ENCODE measurements around the gene MYT1. TPM values are rescaled to one million over a fixed set of nuclear protein-coding genes. Genes with fewer than 3 reads are reported as not detected.

The MYT1 gene
- total and polyA plus RNA-seq, 4 donors: under 0.01 to 6.5 (median 0.08) TPM

DNA sequence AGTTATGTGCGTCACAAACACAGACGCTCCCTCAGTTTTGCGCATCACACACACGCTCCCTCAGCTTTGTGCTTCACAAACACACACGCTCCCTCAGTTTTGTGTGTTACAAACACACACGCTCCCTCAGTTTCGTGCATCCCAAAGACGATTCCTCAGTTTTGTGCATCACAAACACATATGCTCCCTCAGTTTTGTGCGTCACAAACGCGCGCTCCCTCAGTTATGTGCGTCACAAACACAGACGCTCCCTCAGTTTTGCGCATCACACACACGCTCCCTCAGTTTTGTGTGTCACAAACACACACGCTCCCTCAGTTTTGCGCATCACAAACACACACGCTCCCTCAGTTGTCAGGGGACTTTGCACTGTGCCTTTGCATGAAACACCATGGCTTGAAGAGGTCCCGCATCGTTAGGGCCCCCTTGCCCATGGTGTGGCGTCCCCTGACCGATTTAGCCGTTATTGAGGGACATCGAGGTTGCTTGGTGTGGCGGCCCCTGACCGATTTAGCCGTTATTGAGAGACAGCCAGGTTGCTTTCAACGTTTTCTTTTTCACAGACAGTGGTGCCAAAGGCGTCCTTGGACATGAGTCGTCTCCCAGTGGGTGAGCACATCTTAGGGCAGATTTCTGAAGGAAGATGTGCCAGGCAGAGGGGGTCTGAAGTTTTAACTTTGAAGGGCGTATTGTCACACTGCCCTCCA lies 28.1 kb upstream of the MYT1 start (continued):
- TF ChIP-seq, protein P1, sequence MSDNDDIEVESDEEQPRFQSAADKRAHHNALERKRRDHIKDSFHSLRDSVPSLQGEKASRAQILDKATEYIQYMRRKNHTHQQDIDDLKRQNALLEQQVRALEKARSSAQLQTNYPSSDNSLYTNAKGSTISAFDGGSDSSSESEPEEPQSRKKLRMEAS (IDR thresholded peaks at IDR 0.05): no peak
- TF ChIP-seq, protein P2, sequence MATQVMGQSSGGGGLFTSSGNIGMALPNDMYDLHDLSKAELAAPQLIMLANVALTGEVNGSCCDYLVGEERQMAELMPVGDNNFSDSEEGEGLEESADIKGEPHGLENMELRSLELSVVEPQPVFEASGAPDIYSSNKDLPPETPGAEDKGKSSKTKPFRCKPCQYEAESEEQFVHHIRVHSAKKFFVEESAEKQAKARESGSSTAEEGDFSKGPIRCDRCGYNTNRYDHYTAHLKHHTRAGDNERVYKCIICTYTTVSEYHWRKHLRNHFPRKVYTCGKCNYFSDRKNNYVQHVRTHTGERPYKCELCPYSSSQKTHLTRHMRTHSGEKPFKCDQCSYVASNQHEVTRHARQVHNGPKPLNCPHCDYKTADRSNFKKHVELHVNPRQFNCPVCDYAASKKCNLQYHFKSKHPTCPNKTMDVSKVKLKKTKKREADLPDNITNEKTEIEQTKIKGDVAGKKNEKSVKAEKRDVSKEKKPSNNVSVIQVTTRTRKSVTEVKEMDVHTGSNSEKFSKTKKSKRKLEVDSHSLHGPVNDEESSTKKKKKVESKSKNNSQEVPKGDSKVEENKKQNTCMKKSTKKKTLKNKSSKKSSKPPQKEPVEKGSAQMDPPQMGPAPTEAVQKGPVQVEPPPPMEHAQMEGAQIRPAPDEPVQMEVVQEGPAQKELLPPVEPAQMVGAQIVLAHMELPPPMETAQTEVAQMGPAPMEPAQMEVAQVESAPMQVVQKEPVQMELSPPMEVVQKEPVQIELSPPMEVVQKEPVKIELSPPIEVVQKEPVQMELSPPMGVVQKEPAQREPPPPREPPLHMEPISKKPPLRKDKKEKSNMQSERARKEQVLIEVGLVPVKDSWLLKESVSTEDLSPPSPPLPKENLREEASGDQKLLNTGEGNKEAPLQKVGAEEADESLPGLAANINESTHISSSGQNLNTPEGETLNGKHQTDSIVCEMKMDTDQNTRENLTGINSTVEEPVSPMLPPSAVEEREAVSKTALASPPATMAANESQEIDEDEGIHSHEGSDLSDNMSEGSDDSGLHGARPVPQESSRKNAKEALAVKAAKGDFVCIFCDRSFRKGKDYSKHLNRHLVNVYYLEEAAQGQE (IDR thresholded peaks at IDR 0.05): no peak

DNA sequence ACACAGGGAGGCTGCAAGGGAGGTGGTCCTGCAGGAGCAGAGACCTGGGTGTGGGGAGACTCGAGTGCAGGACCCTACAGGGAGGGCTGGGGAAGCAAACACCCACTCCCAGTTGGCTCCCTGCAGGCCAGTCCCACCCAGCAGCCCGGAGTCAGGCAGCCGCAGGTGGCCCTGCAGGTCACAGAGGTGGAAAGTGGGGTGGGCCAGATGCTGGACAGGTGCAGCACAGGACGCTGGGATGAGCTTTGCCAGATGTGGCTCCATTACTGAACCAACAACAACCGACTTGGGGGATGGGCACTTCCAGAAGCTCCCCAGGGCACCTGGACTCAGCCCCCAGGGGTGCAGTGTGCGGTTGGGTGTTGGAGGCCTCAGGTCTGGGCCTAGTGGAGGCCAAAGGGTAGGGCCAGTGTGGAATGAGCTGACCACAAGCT lies 26.6 kb upstream of the MYT1 start:
- TF ChIP-seq HNF4G (IDR thresholded peaks at IDR 0.05) (no peak), TAF1 (conservative IDR thresholded peaks at IDR 0.05) (no peak), FOXA1 (IDR thresholded peaks at IDR 0.05) (no peak), RXRA (IDR thresholded peaks at IDR 0.05) (no peak), JUND (IDR thresholded peaks at IDR 0.05) (no peak), SP1 (IDR thresholded peaks at IDR 0.05) (no peak), RAD21 (IDR thresholded peaks at IDR 0.05) (no peak)
- TF ChIP-seq, protein P2 (IDR thresholded peaks at IDR 0.05): no peak
- TF ChIP-seq, protein P3, sequence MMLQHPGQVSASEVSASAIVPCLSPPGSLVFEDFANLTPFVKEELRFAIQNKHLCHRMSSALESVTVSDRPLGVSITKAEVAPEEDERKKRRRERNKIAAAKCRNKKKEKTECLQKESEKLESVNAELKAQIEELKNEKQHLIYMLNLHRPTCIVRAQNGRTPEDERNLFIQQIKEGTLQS (IDR thresholded peaks at IDR 0.05): no peak
- TF ChIP-seq, protein P4, sequence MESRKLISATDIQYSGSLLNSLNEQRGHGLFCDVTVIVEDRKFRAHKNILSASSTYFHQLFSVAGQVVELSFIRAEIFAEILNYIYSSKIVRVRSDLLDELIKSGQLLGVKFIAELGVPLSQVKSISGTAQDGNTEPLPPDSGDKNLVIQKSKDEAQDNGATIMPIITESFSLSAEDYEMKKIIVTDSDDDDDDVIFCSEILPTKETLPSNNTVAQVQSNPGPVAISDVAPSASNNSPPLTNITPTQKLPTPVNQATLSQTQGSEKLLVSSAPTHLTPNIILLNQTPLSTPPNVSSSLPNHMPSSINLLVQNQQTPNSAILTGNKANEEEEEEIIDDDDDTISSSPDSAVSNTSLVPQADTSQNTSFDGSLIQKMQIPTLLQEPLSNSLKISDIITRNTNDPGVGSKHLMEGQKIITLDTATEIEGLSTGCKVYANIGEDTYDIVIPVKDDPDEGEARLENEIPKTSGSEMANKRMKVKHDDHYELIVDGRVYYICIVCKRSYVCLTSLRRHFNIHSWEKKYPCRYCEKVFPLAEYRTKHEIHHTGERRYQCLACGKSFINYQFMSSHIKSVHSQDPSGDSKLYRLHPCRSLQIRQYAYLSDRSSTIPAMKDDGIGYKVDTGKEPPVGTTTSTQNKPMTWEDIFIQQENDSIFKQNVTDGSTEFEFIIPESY (IDR thresholded peaks at IDR 0.05): no peak
- Histone ChIP-seq H3K36me3 (ENCODE audit: control insufficient read depth in 4 of 4, insufficient read depth in 3 of 4, low read depth in 1 of 4, low read length in 3 of 4) (no peaks in the 10 kb centered on the region), H3K9ac (ENCODE audit: low read depth in 1 of 2, low read length in 2 of 2) (no peak overlapping the region), H3K9me3 (ENCODE audit: control insufficient read depth in 4 of 4, low read length in 3 of 4) (no peaks in the 10 kb centered on the region), H3K27me3 (ENCODE audit: control insufficient read depth in 4 of 4, insufficient read depth in 4 of 4, low read length in 3 of 4) (no peaks in the 10 kb centered on the region), H3K27ac (ENCODE audit: low read depth in 1 of 2, low read length in 2 of 2) (no peak overlapping the region), H3K4me1 (ENCODE audit: control insufficient read depth in 4 of 4, insufficient read depth in 4 of 4, low read length in 3 of 4) (no peaks in the 10 kb centered on the region), H3K4me3 (ENCODE audit: low read depth in 1 of 3, low read length in 3 of 3) (no peak overlapping the region)
- WGBS: 77% methylated on average over 6 of the region's 6 CpGs
- DNase-seq (ENCODE audit: low spot score): no peak
